ENCODE results near the gene AUTS2.

Gene AUTS2

GRCh38 chr7:70098905-70099672 is 500.8 kb downstream of the AUTS2 start:
- no peak for DNase-seq

- no peak for DNase-seq
These were observed 506.0 kb downstream of the AUTS2 start for GRCh38 chr7:70104243-70104642.

GRCh38 chr7:70113078-70113477 is 514.8 kb downstream of the AUTS2 start:
- DNase-seq: no peak

- DNase-seq: no peak
These were observed 515.3 kb downstream of the AUTS2 start for GRCh38 chr7:70113536-70113935.

- DNase-seq: no peak
These were observed 516.5 kb downstream of the AUTS2 start for GRCh38 chr7:70114806-70115205.

GRCh38 chr7:70116244-70116643 is 518.0 kb downstream of the AUTS2 start:
- no peak for DNase-seq

GRCh38 chr7:70116867-70117266 is 518.6 kb downstream of the AUTS2 start:
- DNase-seq: no peak

- no peak for DNase-seq
These were observed 522.6 kb downstream of the AUTS2 start for GRCh38 chr7:70120851-70121250.

- peak; percentile 11 for DNase-seq
These were observed 533.5 kb downstream of the AUTS2 start for GRCh38 chr7:70131817-70132216.

GRCh38 chr7:70132226-70132851 is 534.1 kb downstream of the AUTS2 start:
- DNase-seq: no peak

GRCh38 chr7:70132852-70133690 is 534.8 kb downstream of the AUTS2 start:
- DNase-seq: peak; percentile 34

- peak; percentile 61 for DNase-seq
These were observed 535.9 kb downstream of the AUTS2 start for GRCh38 chr7:70134029-70134770.

GRCh38 chr7:70135656-70136055 is 537.4 kb downstream of the AUTS2 start:
- peak; percentile 59 for DNase-seq

GRCh38 chr7:70137126-70137525 is 538.9 kb downstream of the AUTS2 start:
- DNase-seq: no peak

GRCh38 chr7:70142247-70142932 is 544.1 kb downstream of the AUTS2 start:
- no peak for DNase-seq

GRCh38 chr7:70143075-70144044 is 545.1 kb downstream of the AUTS2 start:
- peak; percentile 43 for DNase-seq

GRCh38 chr7:70148997-70149396 is 550.7 kb downstream of the AUTS2 start:
- no peak for DNase-seq

GRCh38 chr7:70152313-70152712 is 554.0 kb downstream of the AUTS2 start:
- DNase-seq: no peak

- no peak for DNase-seq
These were observed 555.7 kb downstream of the AUTS2 start for GRCh38 chr7:70153933-70154332.

GRCh38 chr7:70154521-70155180 is 556.4 kb downstream of the AUTS2 start:
- peak; percentile 30 for DNase-seq
